ENCODE results near the gene CD2BP2.

CD2BP2 gene

DNA sequence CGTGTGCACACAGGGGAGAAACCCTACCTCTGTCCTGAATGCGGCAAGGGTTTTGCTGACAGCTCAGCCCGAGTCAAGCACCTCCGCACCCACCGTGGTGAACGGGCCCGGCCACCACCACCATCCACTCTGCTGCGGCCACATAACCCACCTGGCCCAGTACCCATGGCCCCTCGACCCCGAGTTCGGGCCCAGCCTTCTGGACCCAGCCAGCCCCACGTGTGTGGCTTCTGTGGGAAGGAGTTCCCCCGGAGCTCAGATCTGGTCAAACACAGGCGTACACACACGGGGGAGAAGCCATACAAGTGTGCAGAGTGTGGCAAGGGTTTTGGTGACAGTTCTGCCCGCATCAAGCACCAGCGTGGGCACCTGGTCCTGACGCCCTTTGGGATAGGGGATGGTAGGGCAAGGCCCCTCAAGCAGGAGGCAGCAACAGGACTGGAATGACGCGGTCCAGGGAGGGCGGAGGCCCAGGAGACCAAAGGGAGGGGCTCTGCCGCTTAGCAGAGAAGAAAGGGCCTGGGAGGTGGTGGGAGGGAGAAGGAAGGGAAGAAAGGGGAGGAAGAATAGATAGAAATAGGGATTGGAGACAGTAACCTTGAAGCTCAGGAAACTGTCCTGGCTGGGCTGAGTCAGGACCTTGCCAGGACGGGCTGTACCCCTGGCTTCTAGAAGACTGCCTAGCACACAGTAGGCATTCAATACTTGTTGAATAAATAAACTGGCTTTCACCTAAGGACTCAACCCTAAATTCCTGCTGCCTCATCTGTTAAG, 43.7 kb upstream of the CD2BP2 start:
- TF ChIP-seq NFIC (IDR thresholded peaks at IDR 0.05), result no peak
- TF ChIP-seq TAF1 (IDR thresholded peaks at IDR 0.05; ENCODE audit: low read depth), result no peak
- no peak for TF ChIP-seq TCF12 (IDR thresholded peaks at IDR 0.05; ENCODE audit: low read depth)
- TF ChIP-seq CEBPB (IDR thresholded peaks at IDR 0.05), result no peak
- TF ChIP-seq, protein P1, sequence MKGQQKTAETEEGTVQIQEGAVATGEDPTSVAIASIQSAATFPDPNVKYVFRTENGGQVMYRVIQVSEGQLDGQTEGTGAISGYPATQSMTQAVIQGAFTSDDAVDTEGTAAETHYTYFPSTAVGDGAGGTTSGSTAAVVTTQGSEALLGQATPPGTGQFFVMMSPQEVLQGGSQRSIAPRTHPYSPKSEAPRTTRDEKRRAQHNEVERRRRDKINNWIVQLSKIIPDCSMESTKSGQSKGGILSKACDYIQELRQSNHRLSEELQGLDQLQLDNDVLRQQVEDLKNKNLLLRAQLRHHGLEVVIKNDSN (IDR thresholded peaks at IDR 0.05), result no peak
- TF ChIP-seq, protein P2, sequence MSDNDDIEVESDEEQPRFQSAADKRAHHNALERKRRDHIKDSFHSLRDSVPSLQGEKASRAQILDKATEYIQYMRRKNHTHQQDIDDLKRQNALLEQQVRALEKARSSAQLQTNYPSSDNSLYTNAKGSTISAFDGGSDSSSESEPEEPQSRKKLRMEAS (IDR thresholded peaks at IDR 0.05), result no peak
- TF ChIP-seq TEAD4 (IDR thresholded peaks at IDR 0.05), result no peak
- TF ChIP-seq, protein P3, sequence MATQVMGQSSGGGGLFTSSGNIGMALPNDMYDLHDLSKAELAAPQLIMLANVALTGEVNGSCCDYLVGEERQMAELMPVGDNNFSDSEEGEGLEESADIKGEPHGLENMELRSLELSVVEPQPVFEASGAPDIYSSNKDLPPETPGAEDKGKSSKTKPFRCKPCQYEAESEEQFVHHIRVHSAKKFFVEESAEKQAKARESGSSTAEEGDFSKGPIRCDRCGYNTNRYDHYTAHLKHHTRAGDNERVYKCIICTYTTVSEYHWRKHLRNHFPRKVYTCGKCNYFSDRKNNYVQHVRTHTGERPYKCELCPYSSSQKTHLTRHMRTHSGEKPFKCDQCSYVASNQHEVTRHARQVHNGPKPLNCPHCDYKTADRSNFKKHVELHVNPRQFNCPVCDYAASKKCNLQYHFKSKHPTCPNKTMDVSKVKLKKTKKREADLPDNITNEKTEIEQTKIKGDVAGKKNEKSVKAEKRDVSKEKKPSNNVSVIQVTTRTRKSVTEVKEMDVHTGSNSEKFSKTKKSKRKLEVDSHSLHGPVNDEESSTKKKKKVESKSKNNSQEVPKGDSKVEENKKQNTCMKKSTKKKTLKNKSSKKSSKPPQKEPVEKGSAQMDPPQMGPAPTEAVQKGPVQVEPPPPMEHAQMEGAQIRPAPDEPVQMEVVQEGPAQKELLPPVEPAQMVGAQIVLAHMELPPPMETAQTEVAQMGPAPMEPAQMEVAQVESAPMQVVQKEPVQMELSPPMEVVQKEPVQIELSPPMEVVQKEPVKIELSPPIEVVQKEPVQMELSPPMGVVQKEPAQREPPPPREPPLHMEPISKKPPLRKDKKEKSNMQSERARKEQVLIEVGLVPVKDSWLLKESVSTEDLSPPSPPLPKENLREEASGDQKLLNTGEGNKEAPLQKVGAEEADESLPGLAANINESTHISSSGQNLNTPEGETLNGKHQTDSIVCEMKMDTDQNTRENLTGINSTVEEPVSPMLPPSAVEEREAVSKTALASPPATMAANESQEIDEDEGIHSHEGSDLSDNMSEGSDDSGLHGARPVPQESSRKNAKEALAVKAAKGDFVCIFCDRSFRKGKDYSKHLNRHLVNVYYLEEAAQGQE (IDR thresholded peaks at IDR 0.05; ENCODE audit: low read depth), result no peak
- no peak for TF ChIP-seq YY1 (IDR thresholded peaks at IDR 0.05; ENCODE audit: low read depth)

DNA sequence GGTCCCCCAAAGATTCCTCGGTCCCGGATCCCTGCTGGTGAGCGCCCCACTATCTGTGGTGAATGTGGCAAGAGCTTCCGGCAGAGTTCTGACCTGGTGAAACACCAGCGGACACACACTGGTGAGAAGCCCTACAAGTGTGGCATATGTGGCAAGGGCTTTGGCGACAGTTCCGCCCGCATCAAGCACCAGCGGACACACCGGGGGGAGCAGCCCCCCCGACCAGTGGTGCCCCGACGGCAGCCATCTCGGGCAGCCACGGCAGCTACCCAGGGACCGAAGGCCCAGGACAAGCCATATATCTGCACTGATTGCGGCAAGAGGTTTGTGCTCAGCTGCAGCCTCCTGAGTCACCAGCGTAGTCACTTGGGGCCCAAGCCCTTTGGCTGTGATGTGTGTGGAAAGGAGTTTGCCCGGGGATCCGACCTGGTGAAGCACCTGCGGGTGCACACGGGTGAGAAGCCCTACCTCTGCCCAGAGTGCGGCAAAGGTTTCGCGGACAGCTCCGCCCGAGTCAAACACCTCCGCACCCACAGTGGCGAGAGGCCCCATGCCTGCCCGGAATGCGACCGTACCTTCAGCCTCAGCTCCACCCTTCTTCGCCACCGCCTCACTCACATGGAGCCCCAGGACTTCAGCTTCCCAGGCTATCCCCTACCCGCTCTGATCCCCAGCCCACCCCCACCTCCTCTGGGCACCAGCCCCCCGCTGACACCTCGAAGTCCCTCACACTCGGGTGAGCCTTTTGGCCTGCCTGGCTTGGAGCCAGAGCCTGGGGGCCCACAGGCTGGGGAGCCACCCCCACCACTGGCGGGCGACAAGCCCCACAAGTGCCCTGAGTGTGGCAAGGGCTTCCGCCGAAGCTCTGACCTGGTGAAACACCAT, 42.9 kb upstream of the CD2BP2 start:
- no peak for TF ChIP-seq EP300 (IDR thresholded peaks at IDR 0.05; ENCODE audit: borderline replicate concordance)
- no peak for TF ChIP-seq ZBTB7A (IDR thresholded peaks at IDR 0.05; ENCODE audit: low read depth)
- no peak for TF ChIP-seq CREB1 (IDR thresholded peaks at IDR 0.05; ENCODE audit: low read depth)
- TF ChIP-seq, protein P2 (IDR thresholded peaks at IDR 0.05), result no peak
- TF ChIP-seq FOXM1 (IDR thresholded peaks at IDR 0.05; ENCODE audit: borderline replicate concordance, low read depth), result no peak
- TF ChIP-seq, protein P1 (IDR thresholded peaks at IDR 0.05), result no peak
- no peak for TF ChIP-seq YY1 (IDR thresholded peaks at IDR 0.05; ENCODE audit: low read depth)
- TF ChIP-seq NFIC (IDR thresholded peaks at IDR 0.05), result no peak
- no peak for TF ChIP-seq EGR1 (IDR thresholded peaks at IDR 0.05)
- no peak for TF ChIP-seq TEAD4 (IDR thresholded peaks at IDR 0.05)
- TF ChIP-seq TAF1 (IDR thresholded peaks at IDR 0.05; ENCODE audit: low read depth), result no peak
- TF ChIP-seq, protein P3 (IDR thresholded peaks at IDR 0.05; ENCODE audit: low read depth), result no peak
- TF ChIP-seq TCF12 (IDR thresholded peaks at IDR 0.05; ENCODE audit: low read depth), result no peak
- TF ChIP-seq CEBPB (IDR thresholded peaks at IDR 0.05), result no peak
- no peak for TF ChIP-seq RAD21 (IDR thresholded peaks at IDR 0.05; ENCODE audit: low read depth)

DNA sequence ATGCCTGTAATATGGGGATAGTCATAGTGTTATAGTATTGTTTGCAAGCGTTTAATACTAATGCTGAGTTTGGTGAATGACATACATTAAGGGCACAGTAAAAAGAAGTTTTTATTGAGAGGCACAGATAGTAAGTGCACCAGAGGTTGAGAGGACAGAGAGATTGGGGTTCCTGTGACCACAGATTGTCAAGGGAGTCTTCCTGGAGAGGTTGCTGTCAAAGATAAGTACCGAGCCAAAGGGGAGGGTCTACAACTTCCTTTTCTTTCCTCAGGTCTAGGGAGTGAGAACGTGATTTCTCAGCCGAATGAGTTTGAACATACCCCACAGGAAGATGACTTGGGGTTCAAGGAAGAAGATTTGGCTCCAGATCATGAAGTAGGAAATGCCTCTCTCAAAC, 41.9 kb upstream of the CD2BP2 start:
- no peak for TF ChIP-seq YY1 (IDR thresholded peaks at IDR 0.05; ENCODE audit: low read depth)
- TF ChIP-seq, protein P3 (IDR thresholded peaks at IDR 0.05; ENCODE audit: low read depth), result no peak
- TF ChIP-seq RAD21 (IDR thresholded peaks at IDR 0.05; ENCODE audit: low read depth), result no peak
- TF ChIP-seq, protein P2 (IDR thresholded peaks at IDR 0.05), result no peak
- TF ChIP-seq TEAD4 (IDR thresholded peaks at IDR 0.05), result no peak
- no peak for TF ChIP-seq ZBTB7A (IDR thresholded peaks at IDR 0.05; ENCODE audit: low read depth)
- no peak for TF ChIP-seq TCF12 (IDR thresholded peaks at IDR 0.05; ENCODE audit: low read depth)
- no peak for TF ChIP-seq NFIC (IDR thresholded peaks at IDR 0.05)
- TF ChIP-seq CEBPB (IDR thresholded peaks at IDR 0.05), result no peak
- TF ChIP-seq TAF1 (IDR thresholded peaks at IDR 0.05; ENCODE audit: low read depth), result no peak
- no peak for TF ChIP-seq CREB1 (IDR thresholded peaks at IDR 0.05; ENCODE audit: low read depth)
- TF ChIP-seq EGR1 (IDR thresholded peaks at IDR 0.05), result no peak
- TF ChIP-seq FOXM1 (IDR thresholded peaks at IDR 0.05; ENCODE audit: borderline replicate concordance, low read depth), result no peak
- TF ChIP-seq, protein P1 (IDR thresholded peaks at IDR 0.05), result no peak
- TF ChIP-seq EP300 (IDR thresholded peaks at IDR 0.05; ENCODE audit: borderline replicate concordance), result no peak

All from Ishikawa (cell line).